Measurements from ENCODE around the gene SF3B4.

Gene SF3B4

DNA sequence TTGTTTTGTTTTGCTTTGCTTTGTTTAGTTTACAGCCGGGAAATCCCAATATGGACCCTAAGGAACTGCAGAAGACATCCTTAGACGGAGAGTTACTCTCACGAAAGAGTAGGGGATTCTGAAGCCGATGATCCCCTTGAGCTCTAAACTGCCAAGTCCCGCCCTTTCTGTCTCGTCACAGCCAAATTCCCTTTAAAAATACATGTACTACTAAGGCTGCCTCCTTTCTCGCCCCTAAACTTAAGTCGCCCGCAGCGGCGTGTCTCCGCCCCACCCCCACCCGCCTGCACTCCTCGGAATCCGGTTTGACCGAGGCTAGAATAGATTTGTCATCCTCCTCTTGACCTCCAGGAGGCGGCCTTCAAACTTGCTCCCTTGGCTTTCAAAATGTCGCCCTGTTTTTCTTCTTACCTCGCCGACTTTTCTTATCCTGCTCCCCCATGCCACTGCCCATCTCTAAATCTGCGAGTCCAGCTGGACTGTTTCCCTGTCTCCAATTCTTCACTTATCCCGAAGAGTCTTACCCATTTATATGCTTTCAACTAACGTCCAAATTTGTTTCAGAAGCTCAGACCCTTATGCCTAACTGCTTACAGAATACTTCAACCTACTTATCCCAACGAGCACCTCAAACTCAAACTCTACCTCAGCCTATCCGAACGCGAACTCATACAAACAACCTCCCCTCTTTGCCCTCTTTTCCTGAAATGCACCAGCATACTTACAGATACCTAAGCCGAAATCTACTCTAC, 39.2 kb downstream of the SF3B4 start:
- TF ChIP-seq, protein P1, sequence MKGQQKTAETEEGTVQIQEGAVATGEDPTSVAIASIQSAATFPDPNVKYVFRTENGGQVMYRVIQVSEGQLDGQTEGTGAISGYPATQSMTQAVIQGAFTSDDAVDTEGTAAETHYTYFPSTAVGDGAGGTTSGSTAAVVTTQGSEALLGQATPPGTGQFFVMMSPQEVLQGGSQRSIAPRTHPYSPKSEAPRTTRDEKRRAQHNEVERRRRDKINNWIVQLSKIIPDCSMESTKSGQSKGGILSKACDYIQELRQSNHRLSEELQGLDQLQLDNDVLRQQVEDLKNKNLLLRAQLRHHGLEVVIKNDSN (IDR thresholded peaks at IDR 0.05): no peak
- TF ChIP-seq NFIC (IDR thresholded peaks at IDR 0.05) (0 out of 2 replicates have a peak, but pooled peaks have one; percentile 29), RAD21 (IDR thresholded peaks at IDR 0.05; ENCODE audit: low read depth) (peak; percentile 57), TEAD4 (IDR thresholded peaks at IDR 0.05) (peak; percentile 55), CREB1 (IDR thresholded peaks at IDR 0.05; ENCODE audit: low read depth) (no peak), YY1 (IDR thresholded peaks at IDR 0.05; ENCODE audit: low read depth) (peak; percentile 77), EGR1 (IDR thresholded peaks at IDR 0.05) (no peak)
- TF ChIP-seq, protein P2, sequence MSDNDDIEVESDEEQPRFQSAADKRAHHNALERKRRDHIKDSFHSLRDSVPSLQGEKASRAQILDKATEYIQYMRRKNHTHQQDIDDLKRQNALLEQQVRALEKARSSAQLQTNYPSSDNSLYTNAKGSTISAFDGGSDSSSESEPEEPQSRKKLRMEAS (IDR thresholded peaks at IDR 0.05): peak; percentile 69

DNA sequence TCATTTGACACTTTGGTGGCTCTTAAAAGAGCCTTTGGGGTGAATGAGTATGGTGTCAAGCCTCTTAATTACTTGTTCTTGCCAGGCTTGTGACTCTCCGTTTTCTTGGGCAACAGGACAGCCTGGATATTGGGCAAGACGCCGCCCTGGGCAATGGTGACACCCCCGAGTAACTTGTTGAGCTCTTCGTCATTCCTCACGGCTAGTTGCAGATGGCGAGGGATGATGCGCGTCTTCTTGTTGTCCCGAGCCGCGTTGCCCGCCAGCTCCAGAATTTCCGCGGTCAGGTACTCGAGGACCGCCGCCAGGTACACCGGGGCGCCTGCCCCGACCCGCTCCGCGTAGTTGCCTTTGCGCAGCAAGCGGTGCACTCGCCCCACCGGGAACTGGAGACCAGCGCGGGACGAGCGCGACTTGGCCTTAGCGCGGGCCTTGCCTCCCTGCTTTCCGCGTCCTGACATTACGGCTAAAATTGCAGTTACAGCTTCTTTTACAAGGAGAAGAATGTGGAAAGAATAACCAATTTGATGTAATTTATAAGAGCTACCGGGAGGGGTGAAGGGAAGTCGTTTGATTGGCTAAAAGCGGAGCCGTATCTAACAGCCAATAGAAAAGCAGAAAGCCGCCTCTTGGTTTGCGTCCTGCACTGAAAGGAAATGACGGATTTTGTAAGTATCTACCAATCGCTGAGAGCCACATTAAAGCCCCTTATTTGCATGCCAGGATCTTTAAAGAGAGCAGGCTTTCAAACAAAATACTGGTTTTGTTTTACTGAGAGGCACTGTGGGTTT, 40.0 kb downstream of the SF3B4 start:
- TF ChIP-seq, protein P3, sequence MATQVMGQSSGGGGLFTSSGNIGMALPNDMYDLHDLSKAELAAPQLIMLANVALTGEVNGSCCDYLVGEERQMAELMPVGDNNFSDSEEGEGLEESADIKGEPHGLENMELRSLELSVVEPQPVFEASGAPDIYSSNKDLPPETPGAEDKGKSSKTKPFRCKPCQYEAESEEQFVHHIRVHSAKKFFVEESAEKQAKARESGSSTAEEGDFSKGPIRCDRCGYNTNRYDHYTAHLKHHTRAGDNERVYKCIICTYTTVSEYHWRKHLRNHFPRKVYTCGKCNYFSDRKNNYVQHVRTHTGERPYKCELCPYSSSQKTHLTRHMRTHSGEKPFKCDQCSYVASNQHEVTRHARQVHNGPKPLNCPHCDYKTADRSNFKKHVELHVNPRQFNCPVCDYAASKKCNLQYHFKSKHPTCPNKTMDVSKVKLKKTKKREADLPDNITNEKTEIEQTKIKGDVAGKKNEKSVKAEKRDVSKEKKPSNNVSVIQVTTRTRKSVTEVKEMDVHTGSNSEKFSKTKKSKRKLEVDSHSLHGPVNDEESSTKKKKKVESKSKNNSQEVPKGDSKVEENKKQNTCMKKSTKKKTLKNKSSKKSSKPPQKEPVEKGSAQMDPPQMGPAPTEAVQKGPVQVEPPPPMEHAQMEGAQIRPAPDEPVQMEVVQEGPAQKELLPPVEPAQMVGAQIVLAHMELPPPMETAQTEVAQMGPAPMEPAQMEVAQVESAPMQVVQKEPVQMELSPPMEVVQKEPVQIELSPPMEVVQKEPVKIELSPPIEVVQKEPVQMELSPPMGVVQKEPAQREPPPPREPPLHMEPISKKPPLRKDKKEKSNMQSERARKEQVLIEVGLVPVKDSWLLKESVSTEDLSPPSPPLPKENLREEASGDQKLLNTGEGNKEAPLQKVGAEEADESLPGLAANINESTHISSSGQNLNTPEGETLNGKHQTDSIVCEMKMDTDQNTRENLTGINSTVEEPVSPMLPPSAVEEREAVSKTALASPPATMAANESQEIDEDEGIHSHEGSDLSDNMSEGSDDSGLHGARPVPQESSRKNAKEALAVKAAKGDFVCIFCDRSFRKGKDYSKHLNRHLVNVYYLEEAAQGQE (IDR thresholded peaks at IDR 0.05; ENCODE audit: low read depth): no peak
- TF ChIP-seq NFIC (IDR thresholded peaks at IDR 0.05) (no peak), TCF12 (IDR thresholded peaks at IDR 0.05; ENCODE audit: low read depth) (no peak; the same call in 1 of the 2 replicates), CREB1 (IDR thresholded peaks at IDR 0.05; ENCODE audit: low read depth) (peak; percentile 66), TEAD4 (IDR thresholded peaks at IDR 0.05) (peak; percentile 42; the same call in 1 of the 2 replicates), EGR1 (IDR thresholded peaks at IDR 0.05) (no peak), CEBPB (IDR thresholded peaks at IDR 0.05) (peak; percentile 67), TAF1 (IDR thresholded peaks at IDR 0.05; ENCODE audit: low read depth) (peak; percentile 58), ZBTB7A (IDR thresholded peaks at IDR 0.05; ENCODE audit: low read depth) (no peak), EP300 (IDR thresholded peaks at IDR 0.05; ENCODE audit: borderline replicate concordance) (peak; percentile 52; the same call in 1 of the 2 replicates), FOXM1 (IDR thresholded peaks at IDR 0.05; ENCODE audit: borderline replicate concordance, low read depth) (no peak), RAD21 (IDR thresholded peaks at IDR 0.05; ENCODE audit: low read depth) (no peak), YY1 (IDR thresholded peaks at IDR 0.05; ENCODE audit: low read depth) (peak; percentile 45; the same call in 1 of the 2 replicates)
- TF ChIP-seq, protein P1 (IDR thresholded peaks at IDR 0.05): no peak
- TF ChIP-seq, protein P2 (IDR thresholded peaks at IDR 0.05): no peak; the same call in none of the 2 replicates

DNA sequence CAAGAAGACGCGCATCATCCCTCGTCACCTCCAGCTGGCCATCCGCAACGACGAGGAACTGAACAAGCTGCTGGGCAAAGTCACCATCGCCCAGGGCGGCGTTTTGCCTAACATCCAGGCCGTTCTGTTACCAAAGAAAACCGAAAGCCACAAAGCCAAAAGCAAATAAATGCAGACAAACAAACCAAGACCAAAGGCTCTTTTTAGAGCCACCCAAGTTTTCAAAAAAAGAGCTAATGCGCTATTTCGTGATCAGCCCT, 40.5 kb downstream of the SF3B4 start:
- TF ChIP-seq TCF12 (IDR thresholded peaks at IDR 0.05; ENCODE audit: low read depth): peak; percentile 31; the same call in 1 of the 2 replicates

DNA sequence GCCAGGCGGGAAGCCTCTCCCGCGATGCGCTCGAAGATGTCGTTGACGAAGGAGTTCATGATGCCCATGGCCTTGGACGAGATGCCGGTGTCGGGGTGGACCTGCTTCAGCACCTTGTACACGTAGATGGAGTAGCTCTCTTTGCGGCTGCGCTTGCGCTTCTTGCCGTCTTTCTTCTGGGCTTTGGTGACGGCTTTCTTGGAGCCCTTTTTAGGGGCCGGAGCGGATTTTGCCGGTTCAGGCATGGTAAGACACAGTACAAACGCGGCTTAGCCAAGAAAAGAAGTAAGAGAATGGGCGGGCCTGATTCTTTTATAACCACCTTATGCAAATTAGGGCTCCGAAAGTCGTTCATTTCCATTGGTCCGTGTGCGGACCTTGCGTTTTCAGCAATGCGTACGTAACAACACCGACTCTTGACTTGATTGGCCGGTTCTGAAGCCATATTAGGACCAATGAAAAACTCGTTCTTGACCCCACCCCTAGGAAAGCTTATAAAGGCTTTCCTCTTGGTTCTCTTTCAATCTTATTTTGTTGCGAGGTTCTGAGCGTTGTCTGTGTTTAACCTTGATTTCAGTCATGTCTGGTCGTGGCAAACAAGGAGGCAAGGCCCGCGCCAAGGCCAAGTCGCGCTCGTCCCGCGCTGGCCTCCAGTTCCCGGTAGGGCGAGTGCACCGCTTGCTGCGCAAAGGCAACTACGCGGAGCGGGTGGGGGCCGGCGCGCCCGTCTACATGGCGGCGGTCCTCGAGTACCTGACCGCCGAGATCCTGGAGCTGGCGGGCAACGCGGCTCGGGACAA, 41.0 kb downstream of the SF3B4 start:
- TF ChIP-seq RAD21 (IDR thresholded peaks at IDR 0.05; ENCODE audit: low read depth) (no peak), ZBTB7A (IDR thresholded peaks at IDR 0.05; ENCODE audit: low read depth) (no peak), EP300 (IDR thresholded peaks at IDR 0.05; ENCODE audit: borderline replicate concordance) (peak; percentile 12; the same call in 1 of the 2 replicates), TEAD4 (IDR thresholded peaks at IDR 0.05) (peak; percentile 24; the same call in 1 of the 2 replicates), EGR1 (IDR thresholded peaks at IDR 0.05) (no peak), TAF1 (IDR thresholded peaks at IDR 0.05; ENCODE audit: low read depth) (peak; percentile 76), NFIC (IDR thresholded peaks at IDR 0.05) (no peak), YY1 (IDR thresholded peaks at IDR 0.05; ENCODE audit: low read depth) (peak; percentile 74; the same call in 1 of the 2 replicates), FOXM1 (IDR thresholded peaks at IDR 0.05; ENCODE audit: borderline replicate concordance, low read depth) (no peak), CEBPB (IDR thresholded peaks at IDR 0.05) (peak; percentile 61), TCF12 (IDR thresholded peaks at IDR 0.05; ENCODE audit: low read depth) (peak; percentile 78), CREB1 (IDR thresholded peaks at IDR 0.05; ENCODE audit: low read depth) (peak; percentile 50; the same call in 1 of the 2 replicates)
- TF ChIP-seq, protein P1 (IDR thresholded peaks at IDR 0.05): peak; percentile 10; the same call in 1 of the 2 replicates
- TF ChIP-seq, protein P2 (IDR thresholded peaks at IDR 0.05): no peak; the same call in 1 of the 2 replicates
- TF ChIP-seq, protein P3 (IDR thresholded peaks at IDR 0.05; ENCODE audit: low read depth): no peak

Data from Ishikawa (cell line).